HEK293 (cell line): ENCODE results near the gene AZIN2.
A peak's percentile ranks its signal among the peaks of the same experiment; 100 is the strongest.

Experiments used
- CTCF ChIA-PET: fragments of 350-600 bp; formaldehyde crosslinking; extraction: SDS; loops from one replicate; lab custom pipeline; 2021; ENCODE audit warnings: antibody characterized with exemption; lab: Yijun Ruan, JAX
- POLR2A ChIA-PET: fragments of 300-600 bp; formaldehyde crosslinking; extraction: SDS; loops from one replicate; lab custom pipeline; 2020; ENCODE audit warnings: antibody characterized with exemption, inconsistent platforms; lab: Yijun Ruan, JAX
- H3K27ac ChIP-seq: fragments of 200-500 bp; sonication (Bioruptor generic); 2 replicates; pipeline ENCODE4 v1.5.1; 2014; ENCODE audit warnings: low read depth, low read length, control low read depth, inconsistent platforms; ENCODE audit errors: extremely low read depth
- H3K36me3 ChIP-seq, 2 experiments: fragments of 200-500 bp in 1 of 2; sonication (Bioruptor generic) in 1 of 2; 1 replicate in 1 of 2; 2 replicates in 1 of 2; pipeline ENCODE4 v1.5.1; 2014 to 2017; ENCODE audit warnings: inconsistent platforms in 2 of 2, low read length in 2 of 2; ENCODE audit not compliant: control insufficient read depth in 2 of 2, insufficient read depth in 1 of 2
- H3K4me1 ChIP-seq: fragments of 200-500 bp; sonication (Bioruptor generic); 2 replicates; pipeline ENCODE4 v1.5.1; 2014; ENCODE audit warnings: mild to moderate bottlenecking, low read length, inconsistent platforms; ENCODE audit not compliant: control insufficient read depth, insufficient read depth
- H3K4me3 ChIP-seq: 2 replicates; pipeline ENCODE4 v1.5.1; 2011; ENCODE audit warnings: low read depth, mild to moderate bottlenecking, control low read depth, low read length, moderate library complexity
- H3K9me3 ChIP-seq: fragments of 200-500 bp; sonication (Bioruptor generic); 2 replicates; pipeline ENCODE4 v1.5.1; 2014; ENCODE audit warnings: low read depth, low read length, inconsistent platforms; ENCODE audit not compliant: control insufficient read depth, insufficient read depth
- BCL11B ChIP-seq: fragments of 450-650 bp; formaldehyde crosslinking; IDR thresholded peaks from 2 replicates; pipeline ENCODE4 v1.5.1; 2016; ENCODE audit warnings: low read depth, missing biosample characterization, missing genetic modification characterization
- EGR2 ChIP-seq: fragments of 450-650 bp; formaldehyde crosslinking; IDR thresholded peaks from 2 replicates; pipeline ENCODE4 v1.5.1; 2016; ENCODE audit warnings: low read depth, missing biosample characterization, missing genetic modification characterization
- GLIS1 ChIP-seq: fragments of 450-650 bp; formaldehyde crosslinking; IDR thresholded peaks from 2 replicates; pipeline ENCODE4 v1.5.1; 2016; ENCODE audit warnings: missing biosample characterization, missing genetic modification characterization
- PRDM1 ChIP-seq: fragments of 450-650 bp; formaldehyde crosslinking; IDR thresholded peaks from 2 replicates; pipeline ENCODE4; 2016; ENCODE audit warnings: missing biosample characterization, missing genetic modification characterization
- RBAK ChIP-seq: fragments of 450-650 bp; formaldehyde crosslinking; IDR thresholded peaks from 2 replicates; pipeline ENCODE4 v1.5.1; 2016; ENCODE audit warnings: missing biosample characterization, missing genetic modification characterization
- REPIN1 ChIP-seq: fragments of 450-650 bp; formaldehyde crosslinking; IDR thresholded peaks from 2 replicates; pipeline ENCODE4 v1.5.1; 2017; ENCODE audit warnings: missing biosample characterization, missing genetic modification characterization, low read depth
- SP2 ChIP-seq: fragments of 450-650 bp; formaldehyde crosslinking; IDR thresholded peaks from 2 replicates; pipeline ENCODE4 v1.5.1; 2016; ENCODE audit warnings: missing biosample characterization, missing genetic modification characterization
- SP7 ChIP-seq: fragments of 450-650 bp; formaldehyde crosslinking; IDR thresholded peaks from 2 replicates; pipeline ENCODE4 v1.5.1; 2016; ENCODE audit warnings: missing biosample characterization, missing genetic modification characterization
- WT1 ChIP-seq: fragments of 450-650 bp; formaldehyde crosslinking; IDR thresholded peaks from 2 replicates; pipeline ENCODE4 v1.5.1; 2016; ENCODE audit warnings: missing biosample characterization, missing genetic modification characterization
- ZBTB20 ChIP-seq: fragments of 450-650 bp; formaldehyde crosslinking; IDR thresholded peaks from 2 replicates; pipeline ENCODE4 v1.5.1; 2016; ENCODE audit warnings: missing biosample characterization, missing genetic modification characterization
- ZFHX2 ChIP-seq: fragments of 450-650 bp; formaldehyde crosslinking; conservative IDR thresholded peaks from 2 replicates; pipeline ENCODE4 v1.5.1; 2016; ENCODE audit warnings: missing biosample characterization, missing genetic modification characterization
- ZNF138 ChIP-seq: fragments of 450-650 bp; formaldehyde crosslinking; IDR thresholded peaks from 2 replicates; pipeline ENCODE4 v1.5.1; 2016; ENCODE audit warnings: missing biosample characterization, missing genetic modification characterization, borderline replicate concordance
- ZNF146 ChIP-seq: fragments of 450-650 bp; formaldehyde crosslinking; IDR thresholded peaks from 2 replicates; pipeline ENCODE4 v1.5.1; 2016; ENCODE audit warnings: missing biosample characterization, missing genetic modification characterization
- ZNF18 ChIP-seq: fragments of 450-650 bp; formaldehyde crosslinking; IDR thresholded peaks from 2 replicates; pipeline ENCODE4 v1.5.1; 2016; ENCODE audit warnings: missing biosample characterization, missing genetic modification characterization
- ZNF211 ChIP-seq: fragments of 450-650 bp; formaldehyde crosslinking; IDR thresholded peaks from 2 replicates; pipeline ENCODE4 v1.5.1; 2016; ENCODE audit warnings: low read depth, missing biosample characterization, missing genetic modification characterization
- ZNF354C ChIP-seq: fragments of 450-650 bp; formaldehyde crosslinking; IDR thresholded peaks from 2 replicates; pipeline ENCODE4 v1.5.1; 2016; ENCODE audit warnings: missing biosample characterization, missing genetic modification characterization, low read depth, borderline replicate concordance
- ZNF366 ChIP-seq: fragments of 450-650 bp; formaldehyde crosslinking; conservative IDR thresholded peaks from 2 replicates; pipeline ENCODE4 v1.5.1; 2016; ENCODE audit warnings: missing biosample characterization, missing genetic modification characterization
- ZNF391 ChIP-seq: fragments of 450-650 bp; formaldehyde crosslinking; IDR thresholded peaks from 2 replicates; pipeline ENCODE4 v1.5.1; 2016; ENCODE audit warnings: low read depth, missing biosample characterization, missing genetic modification characterization, borderline replicate concordance
- ZNF394 ChIP-seq: fragments of 450-650 bp; formaldehyde crosslinking; IDR thresholded peaks from 2 replicates; pipeline ENCODE4 v1.5.1; 2016; ENCODE audit warnings: missing biosample characterization, missing genetic modification characterization, mild to moderate bottlenecking, moderate library complexity, borderline replicate concordance
- ZNF501 ChIP-seq: fragments of 450-650 bp; formaldehyde crosslinking; IDR thresholded peaks from 2 replicates; pipeline ENCODE4 v1.5.1; 2016; ENCODE audit warnings: missing biosample characterization, missing genetic modification characterization
- ZNF585B ChIP-seq: fragments of 450-650 bp; formaldehyde crosslinking; IDR thresholded peaks from 2 replicates; pipeline ENCODE4 v1.5.1; 2016; ENCODE audit warnings: missing biosample characterization, missing genetic modification characterization
- ZNF792 ChIP-seq: fragments of 450-650 bp; formaldehyde crosslinking; IDR thresholded peaks from 2 replicates; pipeline ENCODE4 v1.5.1; 2016; ENCODE audit warnings: missing biosample characterization, missing genetic modification characterization
- TF ChIP-seq, protein P1 (sequence below): fragments of 450-650 bp; formaldehyde crosslinking; IDR thresholded peaks from 2 replicates; pipeline ENCODE4 v1.5.1; 2016; ENCODE audit warnings: missing biosample characterization, missing genetic modification characterization
- TF ChIP-seq, protein P2 (sequence below): fragments of 450-650 bp; formaldehyde crosslinking; IDR thresholded peaks from 2 replicates; pipeline ENCODE4 v1.5.1; 2016; ENCODE audit warnings: missing biosample characterization, missing genetic modification characterization
- TF ChIP-seq, protein P3 (sequence below): fragments of 450-650 bp; formaldehyde crosslinking; IDR thresholded peaks from 2 replicates; pipeline ENCODE4 v1.5.1; 2016; ENCODE audit warnings: missing biosample characterization, missing genetic modification characterization

Gene AZIN2

DNA sequence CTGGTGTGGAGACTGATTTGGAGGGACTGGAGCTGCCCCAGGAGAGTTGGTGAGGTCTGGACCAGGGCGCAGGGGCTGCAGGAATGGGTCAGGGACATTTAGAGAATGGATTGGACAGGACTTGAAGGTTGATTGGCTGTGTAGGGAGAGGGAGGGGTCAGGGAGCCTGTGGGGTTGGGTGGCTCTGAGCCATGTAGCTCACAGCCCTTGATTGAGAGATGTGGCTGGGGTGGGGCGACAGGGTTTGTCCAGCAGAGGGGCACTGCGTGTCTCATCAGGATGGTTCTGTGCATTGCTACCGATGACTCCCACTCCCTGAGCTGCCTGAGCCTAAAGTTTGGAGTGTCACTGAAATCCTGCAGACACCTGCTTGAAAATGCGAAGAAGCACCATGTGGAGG is 12.1 kb downstream of the AZIN2 start:
- Histone ChIP-seq H3K4me3 (no peak overlapping the region), H3K9me3 (no peaks in the 10 kb centered on the region), H3K36me3 (peaks cover 0 to 31% of the 10 kb centered on the region in 2 experiments; a peak in 1 of 3 replicates), H3K4me1 (no peaks in the 10 kb centered on the region), H3K27ac (no peak overlapping the region)
- 0 out of 2 replicates have a peak, but pooled peaks have one; percentile 19 for TF ChIP-seq ZFHX2 (tag by site-specific recombination)
- TF ChIP-seq ZNF366 (tag by site-specific recombination): no peak
- TF ChIP-seq, protein P1, sequence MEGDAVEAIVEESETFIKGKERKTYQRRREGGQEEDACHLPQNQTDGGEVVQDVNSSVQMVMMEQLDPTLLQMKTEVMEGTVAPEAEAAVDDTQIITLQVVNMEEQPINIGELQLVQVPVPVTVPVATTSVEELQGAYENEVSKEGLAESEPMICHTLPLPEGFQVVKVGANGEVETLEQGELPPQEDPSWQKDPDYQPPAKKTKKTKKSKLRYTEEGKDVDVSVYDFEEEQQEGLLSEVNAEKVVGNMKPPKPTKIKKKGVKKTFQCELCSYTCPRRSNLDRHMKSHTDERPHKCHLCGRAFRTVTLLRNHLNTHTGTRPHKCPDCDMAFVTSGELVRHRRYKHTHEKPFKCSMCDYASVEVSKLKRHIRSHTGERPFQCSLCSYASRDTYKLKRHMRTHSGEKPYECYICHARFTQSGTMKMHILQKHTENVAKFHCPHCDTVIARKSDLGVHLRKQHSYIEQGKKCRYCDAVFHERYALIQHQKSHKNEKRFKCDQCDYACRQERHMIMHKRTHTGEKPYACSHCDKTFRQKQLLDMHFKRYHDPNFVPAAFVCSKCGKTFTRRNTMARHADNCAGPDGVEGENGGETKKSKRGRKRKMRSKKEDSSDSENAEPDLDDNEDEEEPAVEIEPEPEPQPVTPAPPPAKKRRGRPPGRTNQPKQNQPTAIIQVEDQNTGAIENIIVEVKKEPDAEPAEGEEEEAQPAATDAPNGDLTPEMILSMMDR (tag by site-specific recombination): 0 out of 2 replicates have a peak, but pooled peaks have one; percentile 26
- TF ChIP-seq, protein P2, sequence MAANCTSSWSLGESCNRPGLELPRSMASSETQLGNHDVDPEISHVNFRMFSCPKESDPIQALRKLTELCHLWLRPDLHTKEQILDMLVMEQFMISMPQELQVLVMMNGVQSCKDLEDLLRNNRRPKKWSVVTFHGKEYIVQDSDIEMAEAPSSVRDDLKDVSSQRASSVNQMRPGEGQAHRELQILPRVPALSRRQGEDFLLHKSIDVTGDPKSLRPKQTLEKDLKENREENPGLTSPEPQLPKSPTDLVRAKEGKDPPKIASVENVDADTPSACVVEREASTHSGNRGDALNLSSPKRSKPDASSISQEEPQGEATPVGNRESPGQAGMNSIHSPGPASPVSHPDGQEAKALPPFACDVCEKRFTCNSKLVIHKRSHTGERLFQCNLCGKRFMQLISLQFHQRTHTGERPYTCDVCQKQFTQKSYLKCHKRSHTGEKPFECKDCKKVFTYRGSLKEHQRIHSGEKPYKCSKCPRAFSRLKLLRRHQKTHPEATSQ (tag by site-specific recombination): no peak
- no peak for TF ChIP-seq GLIS1
- TF ChIP-seq ZNF354C (tag by site-specific recombination): no peak
- TF ChIP-seq SP2 (tag by site-specific recombination): no peak
- TF ChIP-seq RBAK (tag by site-specific recombination): no peak
- no peak for TF ChIP-seq ZNF391
- no peak for TF ChIP-seq ZNF585B (tag by site-specific recombination)
- TF ChIP-seq ZBTB20: no peak
- TF ChIP-seq REPIN1 (tag by site-specific recombination): no peak
- no peak for TF ChIP-seq ZNF211 (tag by site-specific recombination)
- TF ChIP-seq WT1 (tag by site-specific recombination): no peak
- TF ChIP-seq, protein P3, sequence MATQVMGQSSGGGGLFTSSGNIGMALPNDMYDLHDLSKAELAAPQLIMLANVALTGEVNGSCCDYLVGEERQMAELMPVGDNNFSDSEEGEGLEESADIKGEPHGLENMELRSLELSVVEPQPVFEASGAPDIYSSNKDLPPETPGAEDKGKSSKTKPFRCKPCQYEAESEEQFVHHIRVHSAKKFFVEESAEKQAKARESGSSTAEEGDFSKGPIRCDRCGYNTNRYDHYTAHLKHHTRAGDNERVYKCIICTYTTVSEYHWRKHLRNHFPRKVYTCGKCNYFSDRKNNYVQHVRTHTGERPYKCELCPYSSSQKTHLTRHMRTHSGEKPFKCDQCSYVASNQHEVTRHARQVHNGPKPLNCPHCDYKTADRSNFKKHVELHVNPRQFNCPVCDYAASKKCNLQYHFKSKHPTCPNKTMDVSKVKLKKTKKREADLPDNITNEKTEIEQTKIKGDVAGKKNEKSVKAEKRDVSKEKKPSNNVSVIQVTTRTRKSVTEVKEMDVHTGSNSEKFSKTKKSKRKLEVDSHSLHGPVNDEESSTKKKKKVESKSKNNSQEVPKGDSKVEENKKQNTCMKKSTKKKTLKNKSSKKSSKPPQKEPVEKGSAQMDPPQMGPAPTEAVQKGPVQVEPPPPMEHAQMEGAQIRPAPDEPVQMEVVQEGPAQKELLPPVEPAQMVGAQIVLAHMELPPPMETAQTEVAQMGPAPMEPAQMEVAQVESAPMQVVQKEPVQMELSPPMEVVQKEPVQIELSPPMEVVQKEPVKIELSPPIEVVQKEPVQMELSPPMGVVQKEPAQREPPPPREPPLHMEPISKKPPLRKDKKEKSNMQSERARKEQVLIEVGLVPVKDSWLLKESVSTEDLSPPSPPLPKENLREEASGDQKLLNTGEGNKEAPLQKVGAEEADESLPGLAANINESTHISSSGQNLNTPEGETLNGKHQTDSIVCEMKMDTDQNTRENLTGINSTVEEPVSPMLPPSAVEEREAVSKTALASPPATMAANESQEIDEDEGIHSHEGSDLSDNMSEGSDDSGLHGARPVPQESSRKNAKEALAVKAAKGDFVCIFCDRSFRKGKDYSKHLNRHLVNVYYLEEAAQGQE (tag by site-specific recombination): no peak
- TF ChIP-seq ZNF138 (tag by site-specific recombination): no peak
- TF ChIP-seq SP7 (tag by site-specific recombination): no peak
- no peak for TF ChIP-seq ZNF394 (tag by site-specific recombination)
- TF ChIP-seq ZNF146 (tag by site-specific recombination): no peak
- TF ChIP-seq ZNF792: no peak
- TF ChIP-seq ZNF501 (tag by site-specific recombination): no peak
- no peak for TF ChIP-seq PRDM1
- no peak for TF ChIP-seq BCL11B
- TF ChIP-seq ZNF18 (tag by site-specific recombination): no peak
- TF ChIP-seq EGR2 (tag by site-specific recombination): 0 out of 2 replicates have a peak, but pooled peaks have one; percentile 10
- ChIA-PET CTCF (interaction anchor here (0.5 to 1.6 kb wide), 4 partner anchors 10 to 1154 kb away, joined by 3 to 4 read pairs (median 4); no protein-coding TSS in a partner anchor), POLR2A (interaction anchor here (0.6 kb wide), 1 partner anchor 10 kb away, joined by 3 read pairs; no protein-coding TSS in a partner anchor)
